GM21381 (cell line): ENCODE data around the gene C9orf78.

Experiments
- ATAC-seq: cut with Tn5 transposase; IDR thresholded peaks from one replicate; pipeline ENCODE4 v1.9.1; 2021; ENCODE audit warnings: mild to moderate bottlenecking, moderate library complexity; ENCODE audit not compliant: unreplicated experiment

C9orf78 gene

GRCh38 chr9:129868023-129868871 lies 33.2 kb upstream of the C9orf78 start:
- no peak for ATAC-seq

DNA sequence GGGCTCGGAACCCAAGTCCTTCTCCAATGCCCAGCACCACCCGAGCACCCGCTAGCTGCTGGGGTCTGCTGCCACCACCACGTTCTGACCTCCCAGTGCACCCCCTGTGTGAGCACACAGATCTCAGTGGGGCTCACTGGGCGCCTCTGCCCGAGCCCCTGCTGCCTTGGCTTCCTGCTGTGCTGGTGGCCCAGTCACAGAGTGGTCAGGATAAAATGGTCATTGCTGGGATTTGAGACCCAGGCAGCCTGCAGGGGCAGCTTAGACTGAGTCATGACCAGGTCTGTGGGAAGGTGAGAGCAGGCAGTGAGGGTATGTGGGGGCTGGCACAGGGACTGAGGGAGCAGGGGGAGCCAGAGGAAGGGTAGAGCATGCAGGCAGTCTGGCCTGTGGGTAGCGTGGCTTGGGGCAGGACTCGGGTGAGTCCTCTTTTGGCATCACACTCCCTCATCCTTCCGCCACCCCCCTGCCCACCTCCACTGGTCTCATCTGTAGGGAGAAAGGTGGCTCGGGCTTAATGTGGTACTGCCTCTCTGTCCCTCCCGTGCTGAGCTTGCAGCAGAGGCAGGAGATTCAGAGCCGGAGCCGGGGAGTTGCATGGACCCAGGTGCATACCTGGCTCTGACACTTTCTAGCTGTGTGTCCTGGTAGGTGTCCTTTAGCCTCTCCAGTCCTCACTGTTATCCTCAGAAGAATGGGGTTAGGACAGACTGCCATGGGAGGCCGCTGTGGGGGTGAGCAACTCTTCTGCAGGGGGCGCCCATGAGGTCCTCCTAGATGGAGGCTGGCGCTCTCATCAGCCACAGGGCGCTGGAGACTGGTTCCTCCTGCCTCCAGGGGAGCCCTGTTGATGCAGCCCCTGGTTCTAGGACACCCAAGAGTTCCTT lies 32.3 kb upstream of the C9orf78 start:
- ATAC-seq: no peak

DNA sequence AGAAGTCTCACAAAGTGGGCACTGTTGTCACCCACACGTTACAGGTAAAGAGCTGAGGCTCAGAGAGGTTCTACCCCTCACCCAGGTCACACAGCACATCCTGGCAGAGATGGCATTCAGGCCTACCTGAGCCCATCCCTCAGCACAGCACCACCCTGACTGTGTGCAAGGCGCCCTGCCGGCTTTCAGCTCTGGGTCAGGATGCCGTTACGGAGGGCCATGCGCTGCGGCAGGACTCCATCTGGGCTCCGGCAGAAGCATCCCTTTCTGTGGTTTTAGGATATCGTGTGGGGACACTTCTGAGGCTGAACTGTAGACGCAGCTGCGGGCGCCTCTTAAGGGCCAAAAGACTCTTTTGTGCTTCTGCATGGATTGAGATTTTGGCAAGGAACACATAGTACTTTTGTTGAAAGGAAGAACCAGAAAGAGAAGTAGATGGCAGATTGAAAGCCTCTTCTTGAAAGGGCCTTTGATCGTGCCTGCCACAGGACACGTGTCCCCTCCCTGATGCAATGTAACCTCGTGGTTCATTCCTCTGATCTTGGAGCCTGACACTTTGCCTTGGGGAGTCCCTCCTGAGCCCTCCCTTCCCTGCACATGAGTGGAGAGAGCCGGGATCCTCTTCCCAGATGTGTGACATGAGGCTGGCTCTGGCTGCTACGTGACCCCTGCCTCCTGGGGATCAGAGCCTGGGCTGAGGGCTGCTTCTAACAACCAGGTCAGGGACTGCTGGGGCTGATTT lies 31.5 kb upstream of the C9orf78 start:
- ATAC-seq: no peak

DNA sequence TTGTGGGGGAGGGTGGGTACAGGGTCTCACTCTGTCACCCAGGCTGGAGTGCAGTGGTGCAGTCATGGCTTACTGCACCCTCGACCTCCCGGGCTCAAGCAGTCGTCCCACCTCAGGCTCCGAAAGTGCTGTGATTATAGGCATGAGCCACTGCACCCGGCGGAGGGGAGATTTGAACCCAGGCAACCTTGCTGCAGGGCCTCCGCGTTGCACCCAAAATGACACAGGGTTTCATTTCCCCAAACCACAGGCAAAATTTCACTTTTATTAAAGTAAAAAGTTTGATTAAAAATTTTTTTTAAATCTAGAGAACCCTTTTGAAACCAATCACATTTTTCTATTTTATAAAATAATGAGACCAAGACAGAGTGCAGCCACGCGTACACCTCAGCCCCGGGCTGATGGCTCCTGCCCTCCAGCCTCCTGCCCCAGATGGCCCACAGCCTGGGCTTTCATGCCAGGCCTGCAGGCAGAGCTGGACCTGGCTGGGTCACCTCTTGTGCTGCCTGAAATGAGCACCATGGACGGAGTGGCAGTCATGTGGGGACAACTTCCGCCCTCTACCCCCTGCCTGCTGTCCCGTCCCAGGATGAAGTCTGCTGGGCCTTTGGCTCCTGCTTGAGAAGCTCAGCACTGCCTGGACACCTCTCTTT lies 30.7 kb upstream of the C9orf78 start:
- no peak for ATAC-seq

- no peak for ATAC-seq
Measured at GRCh38 chr9:129864991-129865647, 30.0 kb upstream of the C9orf78 start.

GRCh38 chr9:129863059-129863690 lies 28.1 kb upstream of the C9orf78 start:
- ATAC-seq: no peak

DNA sequence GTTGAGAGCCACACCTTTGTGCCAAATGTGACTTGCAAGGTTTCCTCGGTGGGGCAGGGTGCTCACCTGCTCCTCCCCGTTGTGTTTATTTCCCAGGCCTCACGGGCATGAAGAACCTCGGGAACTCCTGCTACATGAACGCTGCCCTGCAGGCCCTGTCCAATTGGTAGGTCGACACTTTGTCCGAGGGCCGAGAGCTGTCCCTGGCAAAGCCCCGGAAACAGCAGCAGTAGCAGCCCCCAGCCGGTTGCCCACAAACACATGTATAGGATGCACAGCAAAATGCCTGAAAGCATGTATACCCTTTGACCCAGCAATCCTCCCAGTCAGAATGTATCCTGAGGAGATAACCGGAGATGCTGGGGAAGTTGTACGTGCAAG lies 26.4 kb upstream of the C9orf78 start:
- ATAC-seq: no peak

DNA sequence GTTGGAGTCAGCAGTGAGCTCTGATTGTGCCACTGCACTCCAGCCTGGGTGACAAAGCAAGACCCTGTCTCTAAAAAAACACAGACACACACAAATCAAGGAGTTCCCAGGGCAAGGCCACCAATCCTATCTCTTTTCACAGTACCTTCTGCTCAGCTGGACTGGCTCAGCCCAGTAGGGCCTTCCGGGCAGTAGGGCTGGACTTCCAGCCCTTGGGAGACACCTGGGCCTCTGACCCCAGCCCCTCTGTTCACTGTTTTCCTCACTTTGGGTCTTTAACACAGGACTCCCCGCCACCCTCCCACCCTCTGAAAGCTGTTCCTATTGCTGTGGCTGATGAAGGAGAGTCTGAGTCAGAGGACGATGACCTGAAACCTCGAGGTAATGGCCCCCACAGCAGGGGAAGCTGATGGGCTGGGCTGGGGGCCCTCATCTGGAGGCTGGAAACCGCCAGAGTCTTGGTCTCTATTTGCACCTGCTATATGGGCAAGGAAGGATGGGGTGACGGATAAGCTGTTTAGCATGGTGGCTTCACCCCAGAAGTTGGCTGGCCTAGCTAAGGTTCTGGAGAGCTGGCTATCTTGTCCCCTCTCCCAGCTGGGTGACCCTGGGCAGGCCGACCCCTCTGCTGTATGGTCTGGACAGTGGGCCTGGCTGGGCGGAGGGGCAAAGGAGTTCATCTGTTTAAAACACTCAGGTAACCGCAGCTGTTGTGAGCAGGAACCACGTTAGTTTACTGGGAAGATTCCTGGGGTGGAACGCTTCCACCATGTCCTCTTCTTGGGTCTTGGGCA lies 25.8 kb upstream of the C9orf78 start:
- no peak for ATAC-seq

DNA sequence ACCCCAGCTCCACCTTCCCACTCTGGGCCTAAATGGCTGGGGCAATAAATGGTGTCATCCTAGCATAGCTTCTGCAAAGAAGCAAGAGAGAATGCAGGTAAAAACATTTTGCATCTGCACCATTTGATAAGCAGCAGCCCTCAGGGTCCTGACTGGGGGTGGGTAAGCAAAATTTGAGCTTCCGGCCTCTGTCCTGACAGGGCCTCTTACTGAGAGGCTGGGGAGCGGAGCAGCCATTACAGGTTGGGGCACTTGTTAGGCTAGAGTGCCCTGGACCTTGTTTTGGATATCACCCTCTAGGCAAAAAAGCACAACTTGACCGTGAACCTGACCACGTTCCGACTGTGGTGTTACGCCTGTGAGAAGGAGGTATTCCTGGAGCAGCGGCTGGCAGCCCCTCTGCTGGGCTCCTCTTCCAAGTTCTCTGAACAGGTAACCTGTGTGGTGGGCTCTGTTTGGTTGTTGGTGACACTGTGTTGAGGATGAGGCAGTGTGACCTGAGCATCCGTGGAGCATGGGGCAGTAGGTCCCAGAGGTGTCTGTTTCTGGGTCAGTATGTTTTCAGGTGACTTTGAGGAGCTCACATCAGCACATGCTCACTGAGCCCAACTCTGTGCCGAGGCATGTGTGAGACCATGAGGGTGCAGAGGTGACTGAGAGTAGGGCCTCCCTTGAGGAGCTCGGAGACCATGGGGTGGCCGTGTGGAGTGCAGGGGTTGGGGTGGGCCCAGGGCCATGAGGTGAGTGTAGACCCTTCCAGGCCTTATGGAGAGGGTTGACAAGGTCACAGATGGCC lies 23.3 kb upstream of the C9orf78 start:
- no peak for ATAC-seq

- ATAC-seq: no peak
Measured at GRCh38 chr9:129857207-129857606, 22.1 kb upstream of the C9orf78 start.

- no peak for ATAC-seq
Measured at GRCh38 chr9:129854588-129855110, 19.6 kb upstream of the C9orf78 start.

GRCh38 chr9:129853614-129854013 lies 18.5 kb upstream of the C9orf78 start:
- ATAC-seq: no peak

DNA sequence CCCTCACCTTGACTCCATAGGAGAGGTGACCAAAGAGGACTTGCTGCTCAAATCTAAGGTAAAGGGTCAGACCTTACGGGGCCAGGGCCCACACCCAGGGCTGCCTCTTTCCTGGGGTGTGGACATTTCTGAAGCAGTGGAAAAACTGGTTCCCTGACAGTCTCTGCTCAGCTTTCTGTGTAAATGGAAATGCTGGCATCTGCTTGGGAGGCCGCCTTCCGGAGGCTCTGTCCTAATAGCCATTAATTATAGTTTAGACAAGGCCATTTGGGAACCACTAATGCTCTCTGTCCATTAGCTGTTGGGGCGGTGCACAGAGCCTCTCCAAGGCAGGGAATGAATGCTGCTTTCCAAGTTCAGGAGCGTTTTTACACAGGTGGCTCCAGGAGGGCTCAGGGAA lies 17.5 kb upstream of the C9orf78 start:
- ATAC-seq: no peak

DNA sequence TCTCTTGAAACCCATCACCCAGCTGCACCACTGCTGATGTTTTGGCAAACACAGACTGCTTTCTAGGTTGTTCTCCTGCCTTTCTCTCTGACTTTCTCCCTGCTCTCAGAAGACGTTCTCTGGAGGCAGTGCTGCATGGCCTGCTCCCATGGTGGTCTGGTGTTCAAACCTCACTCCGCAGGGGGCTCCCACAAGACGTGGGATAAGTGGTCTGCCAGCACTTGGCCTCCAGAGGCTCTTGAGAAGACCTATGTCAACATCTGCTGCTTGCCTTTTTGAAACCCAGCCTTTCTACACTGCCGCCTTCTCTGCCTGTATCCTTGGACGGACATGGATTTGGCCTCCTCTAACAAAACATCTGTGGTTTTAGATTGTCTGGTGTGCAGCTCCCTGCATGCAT lies 16.7 kb upstream of the C9orf78 start:
- no peak for ATAC-seq

DNA sequence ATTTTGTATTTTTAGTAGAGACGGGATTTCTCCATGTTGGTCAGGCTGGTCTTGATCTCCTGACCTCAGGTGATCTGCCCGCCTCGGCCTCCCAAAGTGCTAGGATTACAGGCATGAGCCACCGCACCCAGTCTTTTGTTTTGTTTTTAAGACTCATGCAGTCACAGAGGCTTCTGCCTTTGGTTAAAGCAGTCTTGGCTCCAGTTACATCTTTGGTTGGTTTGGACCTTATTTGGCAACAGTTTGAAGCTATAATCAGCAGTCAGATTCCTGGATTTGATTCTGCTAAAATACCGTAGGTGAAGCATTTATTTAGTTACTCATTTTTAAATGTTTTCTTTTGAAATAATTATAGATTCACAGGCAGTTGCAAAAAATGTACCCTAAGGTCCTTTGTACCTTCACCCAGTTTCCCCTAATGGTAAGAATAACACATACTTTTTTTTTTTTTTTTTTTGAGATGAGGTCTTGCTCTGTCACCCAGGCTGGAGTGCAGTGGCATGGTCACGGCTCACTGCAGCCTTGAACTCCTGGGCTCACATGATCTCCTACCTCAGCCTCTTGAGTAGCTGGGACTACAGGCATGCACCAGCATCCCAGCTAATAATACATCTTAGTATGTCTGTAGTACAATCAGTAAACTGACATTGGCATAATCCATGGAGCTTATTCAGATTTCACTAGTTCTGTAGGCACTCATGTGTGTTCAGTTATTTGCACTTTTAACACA lies 15.9 kb upstream of the C9orf78 start:
- no peak for ATAC-seq

DNA sequence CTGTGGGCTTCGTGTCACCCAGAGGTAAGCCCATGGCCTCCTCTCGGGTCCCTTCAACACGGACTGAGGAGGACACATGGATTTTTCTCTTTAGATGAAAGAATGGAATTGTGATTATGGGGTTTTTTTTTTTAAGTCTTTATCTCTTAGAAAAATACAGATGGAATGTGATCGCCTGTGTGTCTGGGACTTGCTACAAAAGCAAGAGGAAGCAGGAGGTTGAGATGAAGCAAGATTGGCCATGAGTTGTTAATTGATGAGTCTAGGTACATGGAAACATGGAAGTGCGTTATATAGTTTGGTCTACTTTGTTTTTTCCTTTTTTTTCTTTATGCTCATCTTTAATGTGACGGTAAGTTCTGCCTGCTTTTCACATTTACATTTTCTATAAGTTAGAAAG lies 14.8 kb upstream of the C9orf78 start:
- ATAC-seq: no peak

- ATAC-seq: no peak
Measured at GRCh38 chr9:129848712-129849441, 13.8 kb upstream of the C9orf78 start.
